GM18868 (cell line): ENCODE data around the gene DNM2.

Source experiments
- ATAC-seq: cut with Tn5 transposase; IDR thresholded peaks from one replicate; pipeline ENCODE4 v1.9.1; 2021; ENCODE audit warnings: mild to moderate bottlenecking, moderate library complexity; ENCODE audit not compliant: unreplicated experiment

The DNM2 gene

DNA sequence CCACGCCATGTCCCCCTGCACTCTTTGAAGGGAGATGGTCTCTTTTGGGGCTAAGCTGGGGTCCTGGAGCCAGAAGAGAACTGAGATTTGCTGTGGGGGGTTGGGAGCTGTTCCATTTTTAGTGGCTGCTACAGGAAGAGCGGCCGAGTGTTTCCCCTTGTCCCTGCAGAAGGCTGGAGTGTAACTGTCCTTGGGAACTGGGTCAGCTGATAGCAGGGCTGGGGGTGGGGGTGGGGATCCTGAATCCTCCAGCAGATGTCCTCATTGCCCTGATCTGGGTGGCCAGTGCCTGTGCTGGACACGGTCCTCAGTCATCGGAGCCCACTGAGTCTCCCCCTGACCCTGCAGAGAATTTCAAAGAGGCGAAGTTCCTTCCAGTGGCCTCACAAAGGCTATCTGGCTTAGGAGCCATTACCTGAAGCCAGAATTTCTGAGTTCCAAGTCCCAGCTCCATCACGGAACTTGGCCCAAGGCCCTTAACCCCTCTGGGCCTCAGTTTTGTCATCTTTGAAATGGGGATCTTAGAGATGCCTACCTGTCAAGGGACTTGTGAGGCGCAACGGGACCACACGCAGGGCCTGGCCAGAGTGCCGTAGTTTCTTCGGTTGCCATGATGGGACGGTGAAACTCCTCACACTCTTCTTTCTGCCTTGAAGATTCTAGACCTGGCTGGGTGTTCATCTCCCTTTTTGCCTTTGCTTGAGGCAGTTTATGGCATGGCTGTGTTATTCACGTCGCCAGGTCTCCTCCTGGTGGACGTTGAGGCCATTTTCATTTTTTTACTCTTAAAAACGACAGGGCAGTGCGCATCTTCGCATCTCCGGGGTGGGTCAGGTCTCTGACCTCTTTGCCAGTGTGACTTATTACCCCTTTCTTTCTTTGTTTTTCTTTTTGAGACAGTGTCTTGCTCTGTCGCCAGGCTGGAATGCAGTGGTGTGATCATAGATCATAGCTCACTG, 51.9 kb downstream of the DNM2 start:
- ATAC-seq, result no peak

DNA sequence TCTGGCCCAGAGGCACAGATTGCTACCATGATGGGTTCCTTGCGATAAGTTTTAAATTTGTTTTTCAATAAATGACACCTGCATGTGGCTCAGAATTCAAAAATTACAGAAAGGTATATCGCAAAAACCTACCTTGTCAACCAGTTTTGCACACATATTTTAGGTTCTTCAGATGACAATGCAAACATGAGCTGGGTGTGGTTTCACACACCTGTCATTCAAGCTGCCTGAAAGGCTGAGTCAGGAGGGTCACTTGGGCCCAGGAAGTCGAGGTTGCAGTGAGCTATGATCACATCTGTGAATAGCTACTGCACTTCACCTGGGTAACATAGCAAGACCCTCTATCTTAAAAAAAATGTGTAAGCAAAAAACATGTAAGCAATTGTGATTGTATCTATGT, 56.1 kb downstream of the DNM2 start:
- ATAC-seq, result no peak

DNA sequence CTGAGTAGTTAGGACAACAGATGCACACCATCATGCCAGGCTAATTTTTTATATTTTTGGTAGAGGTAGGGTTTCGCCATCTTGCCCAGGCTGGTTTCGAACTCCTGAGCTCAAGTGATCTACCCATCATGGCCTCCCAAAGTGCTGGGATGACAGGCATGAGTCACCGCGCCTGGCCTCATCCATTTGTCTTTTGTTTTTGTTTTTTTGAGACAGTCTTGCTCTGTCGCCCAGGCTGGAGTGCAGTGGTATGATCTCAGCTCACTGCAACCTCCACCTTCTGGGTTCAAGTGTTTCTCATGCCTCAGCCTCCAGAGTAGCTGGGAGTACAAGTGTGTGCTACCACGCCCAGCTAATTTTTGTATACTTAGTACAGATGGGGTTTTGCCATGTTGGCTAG, 57.0 kb downstream of the DNM2 start:
- ATAC-seq, result no peak

DNA sequence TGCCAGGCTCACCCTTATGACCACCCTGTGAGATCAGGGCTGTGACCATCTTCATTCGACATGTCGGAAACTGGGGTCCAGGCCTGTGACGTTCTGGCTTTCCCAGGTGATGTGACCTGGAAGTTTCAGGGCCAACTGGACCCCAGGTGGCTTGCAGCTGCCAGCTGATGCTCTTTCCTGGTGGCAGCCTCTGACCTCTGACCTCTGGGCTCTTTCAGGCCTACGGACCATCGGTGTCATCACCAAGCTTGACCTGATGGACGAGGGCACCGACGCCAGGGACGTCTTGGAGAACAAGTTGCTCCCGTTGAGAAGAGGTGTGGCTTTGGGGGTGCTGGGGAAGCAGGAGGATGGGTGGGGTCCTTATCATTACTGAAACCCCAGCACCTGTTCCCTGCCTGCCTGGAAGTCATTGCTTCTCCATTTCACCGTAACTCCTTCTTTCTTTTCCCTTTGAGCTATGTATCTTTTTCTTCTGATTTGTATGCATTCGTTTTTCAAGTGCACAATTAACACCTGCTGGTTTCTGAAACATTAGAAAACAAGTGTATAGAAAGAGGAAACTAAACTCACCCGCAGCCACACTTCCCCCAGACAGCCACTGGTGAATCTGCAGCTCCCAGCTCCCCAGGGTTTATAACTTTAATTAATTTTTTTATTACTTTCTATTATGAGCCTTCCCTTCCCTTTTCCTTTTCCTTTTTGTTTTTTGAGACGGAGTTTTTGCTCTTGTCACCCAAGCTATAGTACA, 59.2 kb downstream of the DNM2 start:
- no peak for ATAC-seq

DNA sequence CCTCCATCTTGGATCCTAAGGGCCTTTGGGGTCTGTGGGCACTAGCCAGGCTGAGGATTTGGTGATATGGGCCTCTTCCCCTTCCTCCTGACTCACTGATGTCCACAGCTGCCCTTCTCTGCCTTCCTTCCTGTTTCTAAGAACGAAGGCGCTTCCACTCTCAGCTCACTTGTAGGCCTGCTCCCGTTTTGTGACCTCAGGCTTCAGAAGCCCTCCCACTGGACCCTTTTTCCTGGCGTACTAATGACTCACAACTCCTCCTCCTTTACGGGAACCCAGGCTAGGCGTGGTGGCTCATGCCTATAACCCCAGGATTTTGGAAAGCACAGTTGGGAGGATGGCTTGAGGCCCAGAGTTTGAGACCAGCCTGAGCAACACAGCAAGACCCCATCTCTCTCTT, 62.5 kb downstream of the DNM2 start:
- no peak for ATAC-seq

DNA sequence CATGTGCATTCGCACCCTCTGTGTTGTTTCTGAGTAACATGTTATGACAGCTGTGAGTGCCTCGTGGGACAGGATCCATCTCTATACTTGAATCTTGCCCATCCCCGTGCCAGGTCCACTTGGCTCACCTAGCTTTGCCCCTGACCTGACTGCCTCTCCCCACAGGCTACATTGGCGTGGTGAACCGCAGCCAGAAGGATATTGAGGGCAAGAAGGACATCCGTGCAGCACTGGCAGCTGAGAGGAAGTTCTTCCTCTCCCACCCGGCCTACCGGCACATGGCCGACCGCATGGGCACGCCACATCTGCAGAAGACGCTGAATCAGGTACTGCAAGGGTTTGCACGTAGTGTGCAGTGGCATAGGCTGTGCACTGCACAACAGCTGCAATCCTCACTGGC, 64.9 kb downstream of the DNM2 start:
- no peak for ATAC-seq

DNA sequence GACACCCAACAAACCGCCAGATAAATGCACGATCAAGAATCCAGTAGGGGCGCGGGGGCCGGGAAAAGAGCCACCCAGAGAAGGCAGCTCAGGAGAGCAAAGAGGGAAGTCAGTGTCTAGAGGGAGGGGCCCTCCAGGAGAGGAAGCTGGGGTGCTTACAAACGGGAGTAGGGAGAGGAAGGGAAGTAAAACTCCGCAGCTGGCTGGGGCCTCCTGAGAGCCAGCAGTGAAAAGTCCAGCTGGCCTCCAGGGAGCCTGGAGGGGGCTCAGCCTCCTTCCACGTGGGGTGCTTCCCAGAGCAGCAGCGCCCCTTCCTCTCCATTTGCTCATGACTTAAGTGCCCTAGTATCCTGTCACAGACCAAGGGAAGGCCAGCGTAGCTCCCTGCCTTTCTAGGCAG, 66.4 kb downstream of the DNM2 start:
- no peak for ATAC-seq

DNA sequence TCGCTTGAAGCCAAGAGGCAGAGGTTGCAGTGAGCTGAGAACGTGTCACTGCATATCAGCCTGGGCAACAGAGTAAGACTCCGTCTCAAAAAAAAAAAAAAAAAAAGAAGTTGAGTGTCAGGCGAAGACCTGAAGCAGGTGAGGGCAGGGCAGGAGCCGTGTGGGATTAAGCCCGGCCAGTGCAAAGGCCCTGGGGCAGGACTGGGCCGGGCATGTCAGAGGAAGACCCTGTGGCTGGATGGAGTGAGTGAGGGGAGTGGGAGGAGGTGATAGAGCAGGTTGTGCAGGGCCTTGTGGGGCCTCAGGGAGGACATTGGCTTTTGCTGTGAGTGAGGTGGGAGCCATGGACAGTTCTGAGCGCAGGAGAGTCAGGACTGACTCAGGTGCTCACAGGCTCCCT, 70.3 kb downstream of the DNM2 start:
- ATAC-seq, result no peak

DNA sequence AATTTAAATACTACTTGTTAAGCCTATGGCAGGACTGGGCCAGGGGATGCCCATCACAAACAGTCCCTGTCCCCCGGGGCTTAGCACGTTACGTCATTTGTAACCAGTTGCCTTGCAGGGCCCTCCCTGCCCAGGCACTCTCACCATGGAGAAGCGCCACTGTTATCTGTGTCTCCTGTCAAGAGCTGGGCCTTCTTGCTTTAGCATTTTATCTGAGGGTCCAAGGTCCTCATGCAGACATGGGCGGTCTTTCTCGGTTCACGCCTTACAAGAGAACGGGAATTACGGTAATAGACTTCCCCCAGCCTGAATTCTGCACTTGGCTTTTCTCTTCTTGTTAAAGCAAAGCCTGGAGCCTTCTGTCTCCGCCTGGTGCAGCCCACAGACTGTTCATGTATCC, 72.0 kb downstream of the DNM2 start:
- ATAC-seq, result no peak

DNA sequence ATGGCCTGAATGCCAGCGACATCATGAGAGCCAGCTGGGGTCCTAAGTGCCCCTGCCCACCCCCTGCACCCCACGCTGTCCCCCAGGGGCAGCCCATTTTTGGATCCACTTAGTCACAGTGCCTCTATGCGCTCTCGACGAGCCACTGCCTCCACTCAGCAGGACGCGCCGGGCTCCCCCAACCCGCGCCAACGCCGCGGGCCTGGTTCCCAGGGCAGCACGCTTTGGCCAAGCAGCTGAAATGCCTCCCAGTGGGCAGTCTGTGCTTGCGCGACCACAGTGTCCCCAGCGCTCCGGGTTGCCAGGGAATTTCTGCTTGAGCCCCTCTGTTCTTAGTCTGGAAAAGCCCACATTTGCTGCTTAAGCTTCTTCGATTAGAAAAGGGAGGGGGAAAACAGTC, 78.8 kb downstream of the DNM2 start:
- no peak for ATAC-seq

DNA sequence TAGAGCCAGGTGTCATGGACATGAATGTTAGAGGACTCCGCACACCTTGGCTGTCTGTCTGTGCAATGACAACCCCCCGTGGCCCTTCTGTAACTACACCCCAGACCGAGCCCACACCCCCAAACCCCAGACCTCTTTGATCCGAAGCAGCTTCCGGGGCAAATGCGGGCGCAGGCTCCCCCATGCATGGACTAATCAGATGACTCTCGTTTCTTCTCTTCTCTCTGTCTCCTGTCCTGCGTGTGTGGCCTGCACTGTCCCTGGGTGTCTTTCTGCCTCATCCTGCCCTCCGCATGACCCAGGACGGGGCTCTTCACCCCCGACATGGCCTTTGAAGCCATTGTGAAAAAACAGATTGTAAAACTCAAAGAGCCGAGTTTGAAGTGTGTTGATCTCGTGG, 79.2 kb downstream of the DNM2 start:
- ATAC-seq, result no peak

DNA sequence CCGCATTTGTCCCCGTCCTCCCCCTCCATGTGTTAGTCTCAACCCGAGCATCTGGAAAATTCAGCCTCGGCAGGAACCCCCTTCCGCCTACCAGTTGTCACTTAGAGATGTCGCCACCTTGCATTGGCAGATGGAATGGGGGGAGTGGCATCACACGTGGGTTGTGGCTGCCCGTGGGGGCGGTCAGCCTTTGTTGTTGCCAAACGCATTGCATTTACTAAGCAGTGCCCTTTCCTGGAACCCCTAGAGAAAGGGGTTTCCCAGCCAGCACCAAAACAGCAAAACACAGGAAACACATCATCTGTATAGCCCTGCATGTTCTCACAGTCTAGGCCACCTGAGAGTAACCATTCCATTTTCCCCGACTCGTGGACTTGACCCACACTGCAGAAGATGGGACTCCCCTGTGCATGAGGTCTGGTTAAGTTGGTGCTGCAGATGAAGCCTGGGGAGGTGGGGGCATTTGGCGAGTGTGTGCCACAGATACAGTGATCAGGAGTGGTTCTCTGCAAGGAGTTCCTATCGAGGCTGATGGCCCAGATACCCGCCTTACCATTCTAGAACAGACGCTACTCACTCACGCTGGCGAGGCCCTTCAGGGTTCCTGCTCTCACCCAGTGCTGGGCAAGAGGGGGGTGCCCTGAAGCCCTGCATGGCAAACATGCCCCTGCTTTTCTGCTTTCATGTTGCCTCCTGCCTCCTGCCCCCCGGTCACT, 79.8 kb downstream of the DNM2 start:
- no peak for ATAC-seq

DNA sequence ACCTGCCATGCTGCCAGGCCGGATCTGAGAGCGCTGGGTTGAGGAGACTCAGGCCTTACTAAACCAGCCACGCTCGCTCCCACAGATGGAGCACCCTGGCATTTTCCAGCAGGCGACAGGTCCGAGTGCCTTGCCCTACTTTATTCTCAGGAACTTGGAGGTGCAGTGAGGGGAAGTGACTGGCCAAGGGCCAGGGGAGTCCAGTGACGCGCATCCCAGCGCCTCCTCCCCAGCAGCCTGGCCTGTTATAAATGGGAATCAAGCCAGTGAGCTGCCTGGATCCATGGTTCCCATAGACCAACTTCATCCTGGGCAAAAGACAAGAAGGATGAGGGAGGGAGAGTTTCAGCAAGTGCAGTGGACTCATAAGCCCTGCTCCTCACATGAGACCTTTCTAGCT, 82.6 kb downstream of the DNM2 start:
- no peak for ATAC-seq

DNA sequence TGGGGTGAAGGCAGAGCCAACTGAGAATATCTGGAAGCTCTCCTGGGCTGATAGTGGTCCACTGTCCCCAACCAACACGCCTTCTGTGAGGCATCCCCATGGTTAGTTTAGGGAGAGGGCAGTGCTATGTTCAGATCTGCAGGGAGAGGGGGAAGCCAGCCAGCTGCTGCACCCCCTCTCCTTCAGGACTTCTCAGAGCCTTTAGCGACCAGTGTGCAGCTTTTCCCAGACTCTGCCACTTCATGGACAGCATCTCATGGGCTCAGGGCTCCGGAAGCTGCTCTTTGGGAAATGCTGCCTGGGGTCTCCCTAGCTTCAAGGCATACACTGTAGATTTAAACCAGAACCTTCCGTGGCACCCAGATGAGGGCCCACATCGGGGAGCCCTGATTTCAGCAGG, 84.6 kb downstream of the DNM2 start:
- no peak for ATAC-seq

DNA sequence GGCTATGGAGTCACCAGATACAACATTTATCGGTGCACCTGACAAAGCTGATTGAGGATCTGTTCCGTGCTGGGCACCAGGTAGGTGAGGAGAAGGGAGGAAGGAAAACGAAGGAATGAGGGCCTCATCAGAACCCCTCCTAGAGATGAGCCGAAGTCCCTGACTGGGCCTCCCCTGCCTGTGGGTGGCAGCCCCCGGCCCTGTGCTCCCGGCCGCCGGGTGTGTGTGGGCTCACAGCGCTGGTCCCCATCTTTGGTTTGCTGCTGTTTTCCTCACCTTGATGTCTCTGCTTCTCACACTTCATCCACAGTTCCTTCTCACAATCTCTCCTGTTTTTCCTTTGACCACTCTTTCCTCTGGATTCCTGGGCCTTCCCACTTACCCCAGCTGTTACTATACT, 85.4 kb downstream of the DNM2 start:
- no peak for ATAC-seq

DNA sequence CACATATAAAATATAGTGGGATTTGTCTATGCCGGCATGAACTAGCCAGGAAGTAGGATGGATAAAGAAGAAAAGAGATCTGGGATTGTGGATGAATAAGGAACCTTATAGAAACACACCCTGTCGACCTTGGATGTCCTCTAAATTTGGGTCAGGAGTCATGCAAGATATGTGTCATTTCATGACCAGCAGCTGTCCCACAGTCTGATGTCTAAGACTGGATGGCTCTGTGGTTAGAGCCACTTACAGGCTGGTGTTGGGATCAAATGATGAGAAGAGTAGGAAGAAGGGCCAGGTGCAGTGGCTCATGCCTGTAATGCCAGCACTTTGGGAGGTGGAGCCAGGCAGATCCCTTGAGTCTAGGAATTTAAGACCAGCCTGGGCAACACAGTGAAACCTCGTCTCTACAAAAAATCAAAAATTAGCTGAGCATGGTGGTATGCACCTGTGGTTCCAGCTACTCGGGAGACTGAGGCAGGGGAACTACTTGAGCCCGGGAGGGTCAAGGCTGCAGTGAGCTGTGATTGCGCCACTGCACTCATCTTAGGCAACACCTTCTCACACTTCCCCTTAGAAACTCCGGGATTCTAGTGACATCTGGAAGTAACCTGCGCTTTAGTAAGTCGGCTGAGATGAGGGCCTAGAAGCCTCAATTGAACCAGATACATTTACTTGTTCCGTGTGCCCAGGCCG, 87.3 kb downstream of the DNM2 start:
- ATAC-seq, result no peak

DNA sequence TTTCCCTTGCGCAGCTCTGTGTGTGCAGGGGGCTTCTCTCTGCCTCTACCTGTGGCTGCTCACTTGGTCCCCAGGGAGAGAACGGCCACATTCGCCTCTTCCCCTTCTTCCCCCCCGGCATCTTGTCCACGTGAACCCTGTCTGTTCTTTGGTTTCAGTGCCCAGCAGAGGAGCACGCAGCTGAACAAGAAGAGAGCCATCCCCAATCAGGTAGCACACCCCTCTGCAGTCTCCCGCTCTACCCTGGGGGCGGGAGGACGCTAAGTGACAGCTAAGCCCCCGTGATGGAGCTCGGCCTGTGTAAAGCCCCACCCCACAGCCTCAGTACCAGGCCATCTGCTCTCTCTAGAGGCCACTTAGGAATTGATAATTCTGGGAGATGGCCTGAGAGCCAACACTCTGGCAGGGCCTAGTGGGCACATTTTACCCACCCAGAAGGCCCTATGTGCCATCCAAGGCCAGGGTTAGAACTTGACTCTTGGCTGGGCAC, 87.9 kb downstream of the DNM2 start:
- ATAC-seq, result no peak

DNA sequence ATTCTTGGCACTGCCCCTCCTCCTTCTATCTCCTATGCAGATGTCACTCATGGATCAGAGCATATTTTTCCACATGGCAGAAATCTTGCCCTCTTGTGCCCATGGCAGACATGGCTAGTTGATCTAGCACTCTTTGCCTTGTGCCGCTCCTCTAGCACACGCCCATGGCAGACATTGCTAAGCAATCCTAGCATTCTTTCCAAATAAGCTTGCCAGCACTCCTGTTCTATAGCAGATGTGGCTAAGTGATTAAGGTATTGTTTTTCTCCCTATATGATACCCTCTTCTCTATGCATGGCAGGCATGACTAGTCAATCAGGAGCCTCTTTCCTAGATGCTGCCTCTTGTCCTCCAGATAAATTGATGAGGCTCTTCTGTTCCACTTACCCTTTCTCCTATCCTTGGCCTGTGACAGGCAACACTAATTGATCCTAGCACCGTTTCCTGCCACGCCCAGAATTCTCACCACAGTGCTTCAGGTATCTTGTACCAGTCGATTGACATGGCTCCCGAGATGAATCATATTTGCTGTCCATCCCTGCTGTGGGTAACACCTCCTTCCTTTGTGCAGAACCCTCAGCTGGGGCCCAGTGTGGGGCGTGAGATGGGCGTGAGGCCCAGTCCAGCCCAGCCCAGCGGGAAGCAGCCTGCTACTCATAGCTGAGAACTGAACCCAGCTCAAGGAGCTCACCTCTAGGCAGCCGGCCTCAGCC, 91.2 kb downstream of the DNM2 start:
- ATAC-seq, result no peak

DNA sequence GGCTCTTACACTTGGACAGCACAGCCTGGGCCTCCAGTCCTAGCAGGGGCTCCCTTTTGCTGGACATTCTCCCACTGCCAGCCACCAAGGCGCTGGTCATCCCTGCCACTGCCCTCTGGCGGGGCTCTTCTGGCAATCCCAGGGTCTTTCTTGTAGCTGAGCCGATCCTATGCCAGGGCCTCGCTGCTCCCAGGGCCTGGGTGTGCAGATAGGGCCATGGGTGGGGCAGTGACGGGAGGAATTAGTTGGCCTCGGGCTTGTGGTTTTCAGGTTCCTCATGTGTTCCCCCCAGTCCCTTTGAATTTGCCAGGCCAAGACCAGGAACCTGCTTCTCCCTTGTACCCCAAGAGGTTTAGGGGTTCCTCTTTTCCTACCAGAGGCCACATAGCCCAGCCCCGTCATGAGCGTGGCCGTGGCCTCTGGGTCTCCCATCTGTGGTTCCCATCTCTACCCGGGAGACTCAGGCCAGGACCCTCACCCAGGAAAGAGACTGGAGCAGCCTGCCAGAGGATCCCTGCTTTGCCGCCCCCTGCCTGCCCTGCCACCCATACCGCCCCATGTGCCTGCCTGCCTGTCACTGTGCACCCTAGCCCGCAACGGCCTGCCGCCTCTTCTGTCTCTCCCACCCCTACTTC, 91.9 kb downstream of the DNM2 start:
- no peak for ATAC-seq
